HCT116 (cell line): ENCODE measurements around the gene SGMS1. TPM values are rescaled to one million over a fixed set of nuclear protein-coding genes. Genes with fewer than 3 reads are reported as not detected.

Experiments used
- ATAC-seq: fragments of 200-7000 bp; cut with Tn5 transposase; 2 replicates; pipeline ENCODE4 v1.9.1; 2020; ENCODE audit warnings: mild to moderate bottlenecking, moderate library complexity
- BruUV-seq: library from RNA; stranded (reverse); fragments of 400-500 nt; replicated peaks from 2 replicates; lab custom pipeline; 2021; lab: Mats Ljungman, UMichigan
- CTCF ChIA-PET: fragments of 300-600 bp; sonication (Branson Sonifier 250); formaldehyde crosslinking; loops from one replicate; lab custom pipeline; 2021; ENCODE audit warnings: antibody characterized with exemption; lab: Charles Lee
- POLR2A ChIA-PET: fragments of 300-600, 350-600 bp; sonication (Branson Sonifier 250); formaldehyde crosslinking; loops from one replicate; lab custom pipeline; 2021; ENCODE audit warnings: antibody characterized with exemption; lab: Charles Lee
- RAD21 ChIA-PET, 2 experiments: fragments of 300-600 bp; sonication (Branson Sonifier 250); formaldehyde crosslinking; loops; one replicate each; lab custom pipeline; 2023; ENCODE audit warnings: low total read pairs in 2 of 2; ENCODE audit not compliant: uncharacterized antibody in 2 of 2, unreplicated experiment in 2 of 2, low non-redundant PET in 1 of 2; lab: Charles Lee
- DNase-seq: peaks from one replicate; pipeline ENCODE4 v3.0.0-alpha.2; 2010; ENCODE audit warnings: low read depth, low spot score
- H2AFZ ChIP-seq: fragments of 200-600 bp; shearing (Covaris generic), sonication (generic); 2 replicates; pipeline ENCODE4 v1.6.1; 2017; ENCODE audit warnings: low read depth, mixed run types, mixed read lengths, antibody characterized with exemption, low read length; ENCODE audit not compliant: poor library complexity, severe bottlenecking
- H3K27ac ChIP-seq: 2 replicates; pipeline ENCODE4 v1.5.1; 2012; ENCODE audit warnings: low read depth, low read length
- H3K27me3 ChIP-seq: fragments of 200-600 bp; sonication (generic); 2 replicates; pipeline ENCODE4 v1.6.1; 2016; ENCODE audit warnings: mixed run types, low read length, mixed read lengths; ENCODE audit not compliant: insufficient read depth
- H3K36me3 ChIP-seq, 2 experiments: fragments of 200-500 bp in 1 of 2; fragments of 200-600 bp in 1 of 2; sonication (Bioruptor generic) in 1 of 2; sonication (generic) in 1 of 2; 2 replicates each; pipeline versions ENCODE4 v1.5.1 to v1.6.1; 2014 to 2016; ENCODE audit warnings: low read length in 2 of 2, inconsistent platforms in 1 of 2, mixed read lengths in 1 of 2, mixed run types in 1 of 2; ENCODE audit not compliant: insufficient read depth in 2 of 2, control insufficient read depth in 1 of 2
- H3K4me1 ChIP-seq, 2 experiments: fragments of 200-600 bp in 1 of 2; sonication (generic) in 1 of 2; 2 replicates each; pipeline versions ENCODE4 v1.5.1 to v1.6.1; 2012 to 2017; ENCODE audit warnings: low read length in 2 of 2, inconsistent platforms in 1 of 2, mild to moderate bottlenecking in 1 of 2, mixed read lengths in 1 of 2, mixed run types in 1 of 2, moderate library complexity in 1 of 2; ENCODE audit not compliant: insufficient read depth in 2 of 2, control insufficient read depth in 1 of 2
- H3K4me2 ChIP-seq: fragments of 200-600 bp; sonication (generic); 2 replicates; pipeline ENCODE4 v1.6.1; 2017; ENCODE audit warnings: mixed run types, low read length, mixed read lengths
- H3K4me3 ChIP-seq, 2 experiments: fragments of 200-600 bp in 1 of 2; sonication (generic) in 1 of 2; replicated peaks in 1 of 2; 2 replicates each; pipeline ENCODE4 v1.5.1; 2011 to 2016; ENCODE audit warnings: low read length in 2 of 2, control low read depth in 1 of 2, low read depth in 1 of 2, mild to moderate bottlenecking in 1 of 2, mixed read lengths in 1 of 2, mixed run types in 1 of 2
- H3K79me2 ChIP-seq: fragments of 200-600 bp; sonication (generic); 2 replicates; pipeline ENCODE4 v1.6.1; 2017; ENCODE audit warnings: mild to moderate bottlenecking, mixed run types, low read length, moderate library complexity, mixed read lengths; ENCODE audit not compliant: insufficient read depth
- H3K9ac ChIP-seq: fragments of 200-600 bp; sonication (generic); 2 replicates; pipeline ENCODE4 v1.6.1; 2016; ENCODE audit warnings: low read length, mixed read lengths
- H3K9me2 ChIP-seq: fragments of 200-600 bp; sonication (generic), shearing (Covaris generic); 2 replicates; pipeline ENCODE4 v1.6.1; 2017; ENCODE audit warnings: mixed run types, mild to moderate bottlenecking, moderate library complexity; ENCODE audit not compliant: insufficient read depth
- H3K9me3 ChIP-seq, 2 experiments: fragments of 200-500 bp in 1 of 2; fragments of 200-600 bp in 1 of 2; sonication (Bioruptor generic) in 1 of 2; sonication (generic) in 1 of 2; 2 replicates each; pipeline ENCODE4 v1.6.1; 2014 to 2017; ENCODE audit warnings: low read length in 2 of 2, mixed read lengths in 2 of 2, inconsistent platforms in 1 of 2, low read depth in 1 of 2, mild to moderate bottlenecking in 1 of 2, mixed run types in 1 of 2, moderate library complexity in 1 of 2; ENCODE audit not compliant: control insufficient read depth in 1 of 2, insufficient read depth in 1 of 2
- H4K20me1 ChIP-seq: fragments of 200-600 bp; sonication (generic), shearing (Covaris generic); 2 replicates; pipeline ENCODE4 v1.6.1; 2017; ENCODE audit warnings: mixed run types, mild to moderate bottlenecking, moderate library complexity; ENCODE audit not compliant: insufficient read depth
- ATF3 ChIP-seq: IDR thresholded peaks from 2 replicates; pipeline ENCODE4 v1.6.1; 2012
- CBX3 ChIP-seq: IDR thresholded peaks from 2 replicates; pipeline ENCODE4 v1.6.1; 2012; ENCODE audit warnings: low read depth
- EGR1 ChIP-seq: IDR thresholded peaks from 2 replicates; pipeline ENCODE4 v1.6.1; 2012; ENCODE audit warnings: low read depth
- ELF1 ChIP-seq: IDR thresholded peaks from 2 replicates; pipeline ENCODE4 v1.6.1; 2012; ENCODE audit warnings: low read depth, borderline replicate concordance
- POLR2AphosphoS5 ChIP-seq: IDR thresholded peaks from 2 replicates; pipeline ENCODE4 v1.6.1; 2011; ENCODE audit warnings: mild to moderate bottlenecking, low read depth, low read length, moderate library complexity
- RAD21 ChIP-seq: IDR thresholded peaks from 2 replicates; pipeline ENCODE4 v1.6.1; 2012; ENCODE audit warnings: low read depth, mild to moderate bottlenecking
- REST ChIP-seq: IDR thresholded peaks from 2 replicates; pipeline ENCODE4 v1.6.1; 2012; ENCODE audit warnings: low read depth
- SRF ChIP-seq: IDR thresholded peaks from 2 replicates; pipeline ENCODE4 v1.6.1; 2012; ENCODE audit warnings: low read depth
- ZFX ChIP-seq: fragments of 450-650 bp; IDR thresholded peaks from 2 replicates; pipeline ENCODE4 v1.6.1; 2017
- intact Hi-C: fragments of 100-400 bp; cut with micrococcal nuclease; formaldehyde crosslinking; loops from 2 replicates; pipeline ENCODE4 v1.10.0; 2022
- total RNA-seq: library from RNA; stranded (reverse); gene quantifications from one replicate; pipeline ENCODE4 v1.2.1, GENCODE V29; 2021; ENCODE audit not compliant: unreplicated experiment

Gene SGMS1
- total RNA-seq, 1 experiment from 2014 or later = 29.1 TPM

GRCh38 chr10:50551894-50552293 is 71.9 kb downstream of the SGMS1 start:
- TF ChIP-seq CBX3 (no peak), POLR2AphosphoS5 (no peak), ELF1 (no peak), SRF (no peak), ATF3 (no peak), RAD21 (no peak), ZFX (no peak), REST (no peak), EGR1 (no peak)
- TF ChIP-seq, all 23 proteins: peak for 0
- H3K9me3 ChIP-seq = no peaks in the 10 kb centered on the region
- no peaks in the 10 kb centered on the region for H4K20me1 ChIP-seq
- H3K4me2 ChIP-seq = no peak overlapping the region
- DNase-seq (no peak), ATAC-seq (no peak)
- POLR2A ChIA-PET = no interaction called here
- intact Hi-C loops = no loop called here
- H3K79me2 ChIP-seq = no peaks in the 10 kb centered on the region; the same call in 1 of the 2 replicates
- H3K27me3 ChIP-seq = no peaks in the 10 kb centered on the region
- H3K4me3 ChIP-seq = no peak overlapping the region
- no peak overlapping the region for H3K9ac ChIP-seq
- CTCF ChIA-PET = interaction anchor here (0.6 kb wide), 1 partner anchor 72 kb away, joined by 4 read pairs; the partner anchor contains the start of gene SGMS1
- no peaks in the 10 kb centered on the region for H3K36me3 ChIP-seq
- RAD21 ChIA-PET = no interaction called here
- no peaks in the 10 kb centered on the region; a peak in 1 of 4 replicates for H3K4me1 ChIP-seq
- no peak overlapping the region for H3K27ac ChIP-seq
- BruUV-seq = no TSS peak
- H2AFZ ChIP-seq = no peak overlapping the region
- H3K9me2 ChIP-seq = no peaks in the 10 kb centered on the region
